ENCODE data around the gene PTPRZ1. TPM values are rescaled to one million over a fixed set of nuclear protein-coding genes. Genes with fewer than 3 reads are reported as not detected.

Gene PTPRZ1
- total RNA-seq, 1 donor from 2014 or later: 4.7 TPM

- H3K4me1 ChIP-seq (ENCODE audit: control insufficient read depth in 3 of 3, insufficient read depth in 3 of 3, low read length in 3 of 3): no peaks in the 10 kb centered on the region
- no peak overlapping the region for H3K27ac ChIP-seq (ENCODE audit: low read depth, low read length)
- H3K36me3 ChIP-seq (ENCODE audit: control insufficient read depth in 3 of 3, insufficient read depth in 3 of 3, low read length in 3 of 3): peaks cover 0 to 3% (median 3%) of the 10 kb centered on the region in 3 donors
- H3K9ac ChIP-seq (ENCODE audit: low read depth in 1 of 3, low read length in 3 of 3): no peak overlapping the region
- no peaks in the 10 kb centered on the region for H3K9me3 ChIP-seq (ENCODE audit: control insufficient read depth in 3 of 3, low read length in 3 of 3)
- H3K27me3 ChIP-seq (ENCODE audit: control insufficient read depth in 3 of 3, insufficient read depth in 3 of 3, low read length in 3 of 3): no peaks in the 10 kb centered on the region
- H3K4me3 ChIP-seq (ENCODE audit: low read length in 3 of 3): no peak overlapping the region
These were observed 220.2 kb downstream of the PTPRZ1 start for GRCh38 chr7:122092964-122093797.

DNA sequence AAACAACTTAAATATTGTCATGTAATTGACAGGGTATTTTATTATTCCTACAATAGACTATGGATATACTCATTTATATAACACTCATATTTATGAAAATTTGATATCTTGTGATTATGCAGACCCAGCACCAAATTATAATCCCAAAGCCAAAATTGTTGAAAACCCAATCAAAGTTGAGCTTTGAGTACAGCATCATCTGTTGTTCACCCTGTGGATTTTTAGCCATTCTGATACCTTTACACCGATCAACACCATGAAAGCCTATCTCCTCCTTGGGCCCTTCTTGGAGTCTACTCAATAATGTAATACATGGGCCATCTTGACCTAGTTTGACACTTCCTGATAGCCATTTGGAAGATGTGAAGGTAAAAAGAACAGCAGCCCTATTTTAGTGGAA, 221.6 kb downstream of the PTPRZ1 start:
- peaks cover 0 to 3% (median 3%) of the 10 kb centered on the region in 3 donors for H3K36me3 ChIP-seq (ENCODE audit: control insufficient read depth in 3 of 3, insufficient read depth in 3 of 3, low read length in 3 of 3)
- H3K27me3 ChIP-seq (ENCODE audit: control insufficient read depth in 3 of 3, insufficient read depth in 3 of 3, low read length in 3 of 3): no peaks in the 10 kb centered on the region
- no peaks in the 10 kb centered on the region for H3K9me3 ChIP-seq (ENCODE audit: control insufficient read depth in 3 of 3, low read length in 3 of 3)
- no peak overlapping the region for H3K4me3 ChIP-seq (ENCODE audit: low read length in 3 of 3)
- no peak overlapping the region for H3K9ac ChIP-seq (ENCODE audit: low read depth in 1 of 3, low read length in 3 of 3)
- H3K27ac ChIP-seq (ENCODE audit: low read depth, low read length): no peak overlapping the region
- H3K4me1 ChIP-seq (ENCODE audit: control insufficient read depth in 3 of 3, insufficient read depth in 3 of 3, low read length in 3 of 3): no peaks in the 10 kb centered on the region

GRCh38 chr7:122095642-122096041, 222.7 kb downstream of the PTPRZ1 start:
- no peak overlapping the region for H3K9ac ChIP-seq (ENCODE audit: low read depth in 1 of 3, low read length in 3 of 3)
- H3K27ac ChIP-seq (ENCODE audit: low read depth, low read length): no peak overlapping the region
- no peaks in the 10 kb centered on the region for H3K9me3 ChIP-seq (ENCODE audit: control insufficient read depth in 3 of 3, low read length in 3 of 3)
- H3K36me3 ChIP-seq (ENCODE audit: control insufficient read depth in 3 of 3, insufficient read depth in 3 of 3, low read length in 3 of 3): peaks cover 0 to 3% (median 3%) of the 10 kb centered on the region in 3 donors
- H3K4me3 ChIP-seq (ENCODE audit: low read length in 3 of 3): no peak overlapping the region
- no peaks in the 10 kb centered on the region for H3K4me1 ChIP-seq (ENCODE audit: control insufficient read depth in 3 of 3, insufficient read depth in 3 of 3, low read length in 3 of 3)
- H3K27me3 ChIP-seq (ENCODE audit: control insufficient read depth in 3 of 3, insufficient read depth in 3 of 3, low read length in 3 of 3): no peaks in the 10 kb centered on the region

- H3K9me3 ChIP-seq (ENCODE audit: control insufficient read depth in 3 of 3, low read length in 3 of 3): peaks cover 0 to 13% (median 0%) of the 10 kb centered on the region in 3 donors
- peaks cover 6 to 12% (median 10%) of the 10 kb centered on the region in 3 donors for H3K36me3 ChIP-seq (ENCODE audit: control insufficient read depth in 3 of 3, insufficient read depth in 3 of 3, low read length in 3 of 3)
- H3K27ac ChIP-seq (ENCODE audit: low read depth, low read length): no peak overlapping the region
- H3K4me1 ChIP-seq (ENCODE audit: control insufficient read depth in 3 of 3, insufficient read depth in 3 of 3, low read length in 3 of 3): no peaks in the 10 kb centered on the region
- H3K4me3 ChIP-seq (ENCODE audit: low read length in 3 of 3): no peak overlapping the region
- H3K27me3 ChIP-seq (ENCODE audit: control insufficient read depth in 3 of 3, insufficient read depth in 3 of 3, low read length in 3 of 3): no peaks in the 10 kb centered on the region
- H3K9ac ChIP-seq (ENCODE audit: low read depth in 1 of 3, low read length in 3 of 3): no peak overlapping the region
These were observed 227.1 kb downstream of the PTPRZ1 start for GRCh38 chr7:122100021-122100420.

- Histone ChIP-seq H3K9ac (ENCODE audit: low read depth in 1 of 3, low read length in 3 of 3) (no peak overlapping the region), H3K9me3 (ENCODE audit: control insufficient read depth in 3 of 3, low read length in 3 of 3) (peaks cover 0 to 13% (median 0%) of the 10 kb centered on the region in 3 donors)
These were observed 230.1 kb downstream of the PTPRZ1 start for GRCh38 chr7:122103064-122103463.

More at GRCh38 chr7:122103064-122103463, 230.1 kb downstream of the PTPRZ1 start:
- Histone ChIP-seq H3K4me3 (ENCODE audit: low read length in 3 of 3) (no peak overlapping the region), H3K36me3 (ENCODE audit: control insufficient read depth in 3 of 3, insufficient read depth in 3 of 3, low read length in 3 of 3) (peaks cover 6 to 18% (median 14%) of the 10 kb centered on the region in 3 donors), H3K27ac (ENCODE audit: low read depth, low read length) (no peak overlapping the region), H3K27me3 (ENCODE audit: control insufficient read depth in 3 of 3, insufficient read depth in 3 of 3, low read length in 3 of 3) (no peaks in the 10 kb centered on the region), H3K4me1 (ENCODE audit: control insufficient read depth in 3 of 3, insufficient read depth in 3 of 3, low read length in 3 of 3) (no peaks in the 10 kb centered on the region)

Small RNAs within 50 kb of the gene (small RNA-seq; reads per million reads assigned to genes)
- not detected for gene RNU7-154P

Measured in skeletal muscle tissue (tissue), 5 donors.